ENCODE results near the gene NUP54.

The NUP54 gene

DNA sequence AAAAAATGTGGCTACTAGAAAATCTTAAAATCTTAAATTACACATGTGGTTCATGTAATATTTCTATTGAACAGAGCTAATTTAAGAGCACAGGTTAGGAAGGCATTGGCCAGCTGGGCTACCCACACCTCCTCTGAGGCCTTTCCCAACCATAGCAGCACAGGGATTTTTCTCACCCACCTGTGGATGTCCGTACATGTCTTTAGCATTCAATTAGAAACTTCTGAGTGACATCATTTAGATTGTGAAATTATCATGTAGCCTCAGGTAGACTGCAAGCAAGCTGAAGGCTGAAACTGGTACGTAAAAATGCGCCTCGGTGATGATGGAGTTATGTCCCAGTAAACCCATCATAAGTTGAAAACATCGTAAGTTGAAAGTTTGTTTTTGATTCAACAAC lies 34.3 kb upstream of the NUP54 start:
- TF ChIP-seq POLR2AphosphoS5 (IDR thresholded peaks at IDR 0.05; ENCODE audit: low read depth, low read length) (no peak), TAF1 (IDR thresholded peaks at IDR 0.05; ENCODE audit: borderline replicate concordance, insufficient read depth, low read length) (no peak), SIN3A (IDR thresholded peaks at IDR 0.05; ENCODE audit: borderline replicate concordance, insufficient read depth, low read length) (no peak), FOXP2 (optimal IDR thresholded peaks at IDR 0.05; ENCODE audit: borderline replicate concordance, extremely low read depth, extremely low read length, insufficient read depth) (no peak)
- TF ChIP-seq, protein P1, sequence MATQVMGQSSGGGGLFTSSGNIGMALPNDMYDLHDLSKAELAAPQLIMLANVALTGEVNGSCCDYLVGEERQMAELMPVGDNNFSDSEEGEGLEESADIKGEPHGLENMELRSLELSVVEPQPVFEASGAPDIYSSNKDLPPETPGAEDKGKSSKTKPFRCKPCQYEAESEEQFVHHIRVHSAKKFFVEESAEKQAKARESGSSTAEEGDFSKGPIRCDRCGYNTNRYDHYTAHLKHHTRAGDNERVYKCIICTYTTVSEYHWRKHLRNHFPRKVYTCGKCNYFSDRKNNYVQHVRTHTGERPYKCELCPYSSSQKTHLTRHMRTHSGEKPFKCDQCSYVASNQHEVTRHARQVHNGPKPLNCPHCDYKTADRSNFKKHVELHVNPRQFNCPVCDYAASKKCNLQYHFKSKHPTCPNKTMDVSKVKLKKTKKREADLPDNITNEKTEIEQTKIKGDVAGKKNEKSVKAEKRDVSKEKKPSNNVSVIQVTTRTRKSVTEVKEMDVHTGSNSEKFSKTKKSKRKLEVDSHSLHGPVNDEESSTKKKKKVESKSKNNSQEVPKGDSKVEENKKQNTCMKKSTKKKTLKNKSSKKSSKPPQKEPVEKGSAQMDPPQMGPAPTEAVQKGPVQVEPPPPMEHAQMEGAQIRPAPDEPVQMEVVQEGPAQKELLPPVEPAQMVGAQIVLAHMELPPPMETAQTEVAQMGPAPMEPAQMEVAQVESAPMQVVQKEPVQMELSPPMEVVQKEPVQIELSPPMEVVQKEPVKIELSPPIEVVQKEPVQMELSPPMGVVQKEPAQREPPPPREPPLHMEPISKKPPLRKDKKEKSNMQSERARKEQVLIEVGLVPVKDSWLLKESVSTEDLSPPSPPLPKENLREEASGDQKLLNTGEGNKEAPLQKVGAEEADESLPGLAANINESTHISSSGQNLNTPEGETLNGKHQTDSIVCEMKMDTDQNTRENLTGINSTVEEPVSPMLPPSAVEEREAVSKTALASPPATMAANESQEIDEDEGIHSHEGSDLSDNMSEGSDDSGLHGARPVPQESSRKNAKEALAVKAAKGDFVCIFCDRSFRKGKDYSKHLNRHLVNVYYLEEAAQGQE (IDR thresholded peaks at IDR 0.05; ENCODE audit: insufficient read depth in 1 of 2, low read depth in 2 of 2, low read length in 2 of 2) = no peak

DNA sequence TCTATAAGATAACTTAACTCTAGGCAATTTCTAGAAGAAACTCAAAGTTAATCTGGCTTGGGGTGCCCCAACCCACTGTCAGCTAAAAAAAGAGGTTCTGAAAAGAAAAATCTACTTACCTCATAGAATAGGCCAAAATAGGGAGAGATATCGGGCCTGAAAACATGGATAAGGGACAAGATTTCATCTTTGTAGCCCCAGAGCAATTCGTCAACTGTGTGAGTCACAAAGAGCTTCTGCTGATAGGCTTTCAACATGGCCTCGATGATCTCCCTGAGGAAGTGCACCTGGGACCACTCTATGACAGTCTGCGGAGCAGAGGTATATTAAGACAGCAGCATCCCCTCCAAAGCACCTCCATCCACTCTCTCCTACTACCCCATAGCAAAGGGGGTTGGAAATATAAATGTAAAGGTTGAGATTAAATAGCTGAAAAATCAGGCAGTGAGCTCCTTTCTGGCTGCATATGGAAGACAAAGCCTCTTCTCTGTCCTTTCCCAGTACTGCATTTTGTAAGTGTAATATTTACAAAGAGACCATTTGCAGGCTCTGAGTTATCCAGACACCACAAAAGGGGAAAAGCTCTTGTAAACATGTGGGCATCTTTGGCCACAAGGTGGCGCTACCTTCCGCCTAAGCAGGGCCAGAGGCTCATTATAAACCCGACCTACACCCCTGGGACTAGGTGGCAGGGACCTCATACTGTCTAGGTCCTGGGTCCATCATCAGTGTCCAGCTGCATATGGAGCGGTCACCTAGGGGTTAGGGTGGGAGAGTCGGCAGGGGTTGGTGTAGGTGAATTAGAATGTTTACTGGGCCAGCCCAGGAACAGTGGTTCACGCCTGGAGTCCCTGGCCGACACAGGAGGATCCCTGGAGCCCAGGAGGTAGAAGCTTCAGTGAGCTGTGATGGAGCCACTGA lies 31.5 kb upstream of the NUP54 start:
- TF ChIP-seq SIN3A (IDR thresholded peaks at IDR 0.05; ENCODE audit: borderline replicate concordance, insufficient read depth, low read length) (no peak), FOXP2 (optimal IDR thresholded peaks at IDR 0.05; ENCODE audit: borderline replicate concordance, extremely low read depth, extremely low read length, insufficient read depth) (no peak), POLR2AphosphoS5 (IDR thresholded peaks at IDR 0.05; ENCODE audit: low read depth, low read length) (no peak), TAF1 (IDR thresholded peaks at IDR 0.05; ENCODE audit: borderline replicate concordance, insufficient read depth, low read length) (no peak)
- TF ChIP-seq, protein P1 (IDR thresholded peaks at IDR 0.05; ENCODE audit: insufficient read depth in 1 of 2, low read depth in 2 of 2, low read length in 2 of 2) = no peak

DNA sequence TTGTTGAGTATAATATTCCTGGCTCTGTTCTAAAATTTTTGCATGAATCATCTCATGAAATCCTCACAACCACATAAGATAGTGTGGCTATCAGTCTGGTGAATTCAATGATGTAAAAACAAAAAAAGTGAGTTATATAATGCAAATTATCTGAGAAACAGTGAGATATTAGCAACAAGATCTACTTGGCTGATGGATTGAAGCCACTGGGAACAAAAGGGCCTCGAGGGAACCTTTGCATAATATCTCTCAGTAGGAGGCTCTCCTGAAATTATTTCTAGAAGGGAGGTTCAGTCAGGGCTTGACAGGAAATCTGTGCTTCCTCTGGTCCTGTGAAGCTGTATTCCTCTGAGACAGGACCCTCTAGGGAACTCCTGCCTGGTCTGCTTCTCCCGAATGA lies 30.1 kb upstream of the NUP54 start:
- TF ChIP-seq SIN3A (IDR thresholded peaks at IDR 0.05; ENCODE audit: borderline replicate concordance, insufficient read depth, low read length) (no peak), POLR2AphosphoS5 (IDR thresholded peaks at IDR 0.05; ENCODE audit: low read depth, low read length) (no peak), FOXP2 (optimal IDR thresholded peaks at IDR 0.05; ENCODE audit: borderline replicate concordance, extremely low read depth, extremely low read length, insufficient read depth) (no peak), TAF1 (IDR thresholded peaks at IDR 0.05; ENCODE audit: borderline replicate concordance, insufficient read depth, low read length) (no peak)
- TF ChIP-seq, protein P1 (IDR thresholded peaks at IDR 0.05; ENCODE audit: insufficient read depth in 1 of 2, low read depth in 2 of 2, low read length in 2 of 2) = no peak

DNA sequence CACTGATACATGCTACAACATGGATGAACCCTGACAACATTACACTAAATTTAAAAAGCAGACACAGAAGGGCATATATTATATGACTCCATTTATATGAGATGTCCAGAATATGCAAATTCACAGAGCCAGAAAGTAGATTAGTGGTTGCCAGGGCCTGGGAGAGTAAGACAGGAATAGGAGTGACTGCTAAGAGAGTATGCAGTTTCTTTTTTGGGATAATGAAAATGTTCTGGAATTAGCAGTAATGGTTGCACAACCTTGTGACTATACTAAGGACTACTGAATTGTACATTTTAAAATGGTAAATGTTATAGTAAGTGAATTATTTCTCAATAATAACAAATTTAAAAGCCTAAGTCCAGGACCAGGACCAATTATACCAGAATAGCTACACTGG lies 29.5 kb upstream of the NUP54 start:
- no peak for TF ChIP-seq TAF1 (IDR thresholded peaks at IDR 0.05; ENCODE audit: borderline replicate concordance, insufficient read depth, low read length)
- no peak for TF ChIP-seq SIN3A (IDR thresholded peaks at IDR 0.05; ENCODE audit: borderline replicate concordance, insufficient read depth, low read length)
- TF ChIP-seq POLR2AphosphoS5 (IDR thresholded peaks at IDR 0.05; ENCODE audit: low read depth, low read length) = no peak
- TF ChIP-seq, protein P1 (IDR thresholded peaks at IDR 0.05; ENCODE audit: insufficient read depth in 1 of 2, low read depth in 2 of 2, low read length in 2 of 2) = no peak
- no peak for TF ChIP-seq FOXP2 (optimal IDR thresholded peaks at IDR 0.05; ENCODE audit: borderline replicate concordance, extremely low read depth, extremely low read length, insufficient read depth)
